GM18861 (cell line): ENCODE measurements around the gene CEP20.
A peak's percentile ranks its signal among the peaks of the same experiment; 100 is the strongest.
"Not testable (repeated sequence)": the region's sequence is repeated elsewhere in the genome, so short reads cannot be mapped to it uniquely, and the experiment has no call there.

Experiments used
- ATAC-seq: cut with Tn5 transposase; IDR thresholded peaks from one replicate; pipeline ENCODE4 v1.9.1; 2021; ENCODE audit not compliant: unreplicated experiment

The CEP20 gene

GRCh38 chr16:15888072-15888976 lies at the start of gene CEP20:
Gene CEP20, minus strand, starts transcription at chr16:15888603. Its CDS starts 18 bp downstream, at chr16:15888585.
- ATAC-seq, result peak; percentile 90

- ATAC-seq, result not testable (repeated sequence)
Observed at GRCh38 chr16:15936809-15937208, 48.4 kb upstream of the CEP20 start.

GRCh38 chr16:15934991-15935390 lies 46.6 kb upstream of the CEP20 start:
- no peak for ATAC-seq

- ATAC-seq, result no peak
Observed at GRCh38 chr16:15933781-15934180, 45.4 kb upstream of the CEP20 start.

- no peak for ATAC-seq
Observed at GRCh38 chr16:15932939-15933338, 44.5 kb upstream of the CEP20 start.

GRCh38 chr16:15928261-15929104 lies 40.1 kb upstream of the CEP20 start:
- no peak for ATAC-seq

- ATAC-seq, result no peak
Observed at GRCh38 chr16:15925631-15926030, 37.2 kb upstream of the CEP20 start.

GRCh38 chr16:15924996-15925395 lies 36.6 kb upstream of the CEP20 start:
- ATAC-seq, result no peak

- ATAC-seq, result no peak
Observed at GRCh38 chr16:15919331-15919730, 30.9 kb upstream of the CEP20 start.

GRCh38 chr16:15918314-15918713 lies 29.9 kb upstream of the CEP20 start:
- not testable (repeated sequence) for ATAC-seq

GRCh38 chr16:15916323-15916722 lies 27.9 kb upstream of the CEP20 start:
- no peak for ATAC-seq

GRCh38 chr16:15915555-15916081 lies 27.2 kb upstream of the CEP20 start:
- ATAC-seq, result no peak

- no peak for ATAC-seq
Observed at GRCh38 chr16:15913046-15913698, 24.8 kb upstream of the CEP20 start.

- no peak for ATAC-seq
Observed at GRCh38 chr16:15911198-15911597, 22.8 kb upstream of the CEP20 start.

GRCh38 chr16:15907863-15908478 lies 19.6 kb upstream of the CEP20 start:
- peak; percentile 98 for ATAC-seq

- no peak for ATAC-seq
Observed at GRCh38 chr16:15906439-15906838, 18.0 kb upstream of the CEP20 start.

- ATAC-seq, result no peak
Observed at GRCh38 chr16:15903960-15904359, 15.6 kb upstream of the CEP20 start.

GRCh38 chr16:15900901-15901500 lies 12.6 kb upstream of the CEP20 start:
- ATAC-seq, result no peak

GRCh38 chr16:15900357-15900756 lies 12.0 kb upstream of the CEP20 start:
- no peak for ATAC-seq

GRCh38 chr16:15899538-15900100 lies 11.2 kb upstream of the CEP20 start:
- no peak for ATAC-seq
